Stimulated activated memory B cell treated with anti-CD40 and anti-IgM and Interleukin-4, amounts not matched to agents 10 μg/mL and 1 μg/mL and 100 μg/mL, for 72 hours (primary cell): ENCODE results near the gene DPF3.

Source experiments
- ATAC-seq: fragments of 150-1000 bp; cut with Tn5 transposase; 2 replicates; pipeline ENCODE4 v1.10.0; 2021
- H3K27ac Mint-ChIP-seq: one replicate; pipeline ENCODE4 v1.8.0; 2022; ENCODE audit warnings: mild to moderate bottlenecking, mixed read lengths
- H3K27me3 Mint-ChIP-seq: one replicate; pipeline ENCODE4 v1.8.0; 2022; ENCODE audit warnings: mixed read lengths
- H3K36me3 Mint-ChIP-seq: one replicate; pipeline ENCODE4 v1.8.0; 2022; ENCODE audit warnings: mixed read lengths
- H3K4me1 Mint-ChIP-seq: one replicate; pipeline ENCODE4 v1.8.0; 2022; ENCODE audit warnings: mixed read lengths
- H3K4me3 Mint-ChIP-seq: one replicate; pipeline ENCODE4 v1.8.0; 2022; ENCODE audit warnings: mild to moderate bottlenecking, moderate library complexity, mixed read lengths
- H3K9me3 Mint-ChIP-seq: one replicate; pipeline ENCODE4 v1.8.0; 2022; ENCODE audit warnings: mixed read lengths

The DPF3 gene

GRCh38 chr14:72816287-72816686 lies 77.6 kb downstream of the DPF3 start:
- Mint-ChIP-seq H3K36me3 (no peaks in the 10 kb centered on the region), H3K27ac (peak overlapping the region; percentile 55), H3K27me3 (no peaks in the 10 kb centered on the region), H3K4me3 (no peak overlapping the region), H3K9me3 (no peaks in the 10 kb centered on the region), H3K4me1 (peaks cover 36% of the 10 kb centered on the region)
- ATAC-seq: peak; percentile 69

- Mint-ChIP-seq H3K27ac (peak overlapping the region; percentile 55), H3K4me3 (no peak overlapping the region), H3K9me3 (no peaks in the 10 kb centered on the region), H3K36me3 (no peaks in the 10 kb centered on the region), H3K4me1 (peaks cover 45% of the 10 kb centered on the region), H3K27me3 (no peaks in the 10 kb centered on the region)
- peak; percentile 37 for ATAC-seq
Measured at GRCh38 chr14:72815430-72815829, 78.5 kb downstream of the DPF3 start.

GRCh38 chr14:72812292-72812851 lies 81.5 kb downstream of the DPF3 start:
- H3K4me3 Mint-ChIP-seq: no peak overlapping the region
- no peaks in the 10 kb centered on the region for H3K36me3 Mint-ChIP-seq
- peaks cover 53% of the 10 kb centered on the region for H3K4me1 Mint-ChIP-seq
- H3K27ac Mint-ChIP-seq: peak overlapping the region; percentile 62
- no peaks in the 10 kb centered on the region for H3K9me3 Mint-ChIP-seq
- no peak for ATAC-seq
- no peaks in the 10 kb centered on the region for H3K27me3 Mint-ChIP-seq

- peak; percentile 67 for ATAC-seq
- peak overlapping the region; percentile 62 for H3K27ac Mint-ChIP-seq
- H3K27me3 Mint-ChIP-seq: no peaks in the 10 kb centered on the region
- H3K4me1 Mint-ChIP-seq: peaks cover 36% of the 10 kb centered on the region
- no peaks in the 10 kb centered on the region for H3K9me3 Mint-ChIP-seq
- H3K36me3 Mint-ChIP-seq: peaks cover 7% of the 10 kb centered on the region
- peak overlapping the region; percentile 35 for H3K4me3 Mint-ChIP-seq
Measured at GRCh38 chr14:72810201-72810600, 83.7 kb downstream of the DPF3 start.

- Mint-ChIP-seq H3K36me3 (peaks cover 7% of the 10 kb centered on the region), H3K9me3 (no peaks in the 10 kb centered on the region), H3K27me3 (no peaks in the 10 kb centered on the region), H3K4me3 (no peak overlapping the region), H3K27ac (no peak overlapping the region), H3K4me1 (peaks cover 36% of the 10 kb centered on the region)
- ATAC-seq: no peak
Measured at GRCh38 chr14:72809063-72809462, 84.8 kb downstream of the DPF3 start.

GRCh38 chr14:72808564-72808963 lies 85.3 kb downstream of the DPF3 start:
- H3K4me3 Mint-ChIP-seq: no peak overlapping the region
- no peak for ATAC-seq
- peaks cover 36% of the 10 kb centered on the region for H3K4me1 Mint-ChIP-seq
- no peak overlapping the region for H3K27ac Mint-ChIP-seq
- H3K27me3 Mint-ChIP-seq: no peaks in the 10 kb centered on the region
- no peaks in the 10 kb centered on the region for H3K9me3 Mint-ChIP-seq
- peaks cover 8% of the 10 kb centered on the region for H3K36me3 Mint-ChIP-seq

GRCh38 chr14:72802588-72802946 lies 91.3 kb downstream of the DPF3 start:
- no peak overlapping the region for H3K4me3 Mint-ChIP-seq
- H3K36me3 Mint-ChIP-seq: peaks cover 31% of the 10 kb centered on the region
- H3K4me1 Mint-ChIP-seq: peaks cover 6% of the 10 kb centered on the region
- peaks cover 4% of the 10 kb centered on the region for H3K9me3 Mint-ChIP-seq
- no peak overlapping the region for H3K27ac Mint-ChIP-seq
- no peaks in the 10 kb centered on the region for H3K27me3 Mint-ChIP-seq
- no peak for ATAC-seq

- Mint-ChIP-seq H3K4me3 (no peak overlapping the region), H3K27me3 (no peaks in the 10 kb centered on the region), H3K36me3 (peaks cover 31% of the 10 kb centered on the region), H3K9me3 (peaks cover 4% of the 10 kb centered on the region), H3K4me1 (peaks cover 6% of the 10 kb centered on the region), H3K27ac (no peak overlapping the region)
- ATAC-seq: no peak
Measured at GRCh38 chr14:72801836-72802587, 91.9 kb downstream of the DPF3 start.

GRCh38 chr14:72801381-72801812 lies 92.5 kb downstream of the DPF3 start:
- no peak for ATAC-seq
- Mint-ChIP-seq H3K4me3 (no peak overlapping the region), H3K9me3 (peaks cover 4% of the 10 kb centered on the region), H3K27me3 (no peaks in the 10 kb centered on the region), H3K36me3 (peaks cover 30% of the 10 kb centered on the region), H3K4me1 (peaks cover 6% of the 10 kb centered on the region), H3K27ac (no peak overlapping the region)

- no peak for ATAC-seq
- H3K4me3 Mint-ChIP-seq: no peak overlapping the region
- H3K27me3 Mint-ChIP-seq: no peaks in the 10 kb centered on the region
- H3K36me3 Mint-ChIP-seq: peaks cover 25% of the 10 kb centered on the region
- peaks cover 4% of the 10 kb centered on the region for H3K9me3 Mint-ChIP-seq
- peaks cover 6% of the 10 kb centered on the region for H3K4me1 Mint-ChIP-seq
- H3K27ac Mint-ChIP-seq: no peak overlapping the region
Measured at GRCh38 chr14:72800848-72801370, 93.0 kb downstream of the DPF3 start.

- Mint-ChIP-seq H3K27ac (no peak overlapping the region), H3K9me3 (peaks cover 4% of the 10 kb centered on the region), H3K4me1 (peaks cover 6% of the 10 kb centered on the region), H3K4me3 (no peak overlapping the region), H3K27me3 (no peaks in the 10 kb centered on the region), H3K36me3 (peaks cover 23% of the 10 kb centered on the region)
- ATAC-seq: no peak
Measured at GRCh38 chr14:72800296-72800695, 93.6 kb downstream of the DPF3 start.

GRCh38 chr14:72796935-72797334 lies 97.0 kb downstream of the DPF3 start:
- Mint-ChIP-seq H3K27me3 (no peaks in the 10 kb centered on the region), H3K9me3 (peaks cover 4% of the 10 kb centered on the region), H3K4me3 (no peak overlapping the region), H3K4me1 (peaks cover 20% of the 10 kb centered on the region), H3K27ac (no peak overlapping the region), H3K36me3 (peaks cover 12% of the 10 kb centered on the region)
- ATAC-seq: no peak

GRCh38 chr14:72793156-72793939 lies 100.6 kb downstream of the DPF3 start:
- Mint-ChIP-seq H3K4me1 (peaks cover 42% of the 10 kb centered on the region), H3K27me3 (no peaks in the 10 kb centered on the region), H3K4me3 (no peak overlapping the region), H3K27ac (peak overlapping the region; percentile 39), H3K36me3 (peaks cover 2% of the 10 kb centered on the region), H3K9me3 (no peaks in the 10 kb centered on the region)
- ATAC-seq: no peak

GRCh38 chr14:72792051-72792788 lies 101.7 kb downstream of the DPF3 start:
- Mint-ChIP-seq H3K27ac (peak overlapping the region; percentile 39), H3K27me3 (no peaks in the 10 kb centered on the region), H3K9me3 (no peaks in the 10 kb centered on the region), H3K4me3 (no peak overlapping the region), H3K4me1 (peaks cover 53% of the 10 kb centered on the region), H3K36me3 (no peaks in the 10 kb centered on the region)
- ATAC-seq: no peak
